GM21367 (cell line): Measurements from ENCODE around the gene VDR.

Experiments used
- ATAC-seq: cut with Tn5 transposase; IDR thresholded peaks from one replicate; pipeline ENCODE4 v1.9.1; 2021; ENCODE audit not compliant: unreplicated experiment

Gene VDR

DNA sequence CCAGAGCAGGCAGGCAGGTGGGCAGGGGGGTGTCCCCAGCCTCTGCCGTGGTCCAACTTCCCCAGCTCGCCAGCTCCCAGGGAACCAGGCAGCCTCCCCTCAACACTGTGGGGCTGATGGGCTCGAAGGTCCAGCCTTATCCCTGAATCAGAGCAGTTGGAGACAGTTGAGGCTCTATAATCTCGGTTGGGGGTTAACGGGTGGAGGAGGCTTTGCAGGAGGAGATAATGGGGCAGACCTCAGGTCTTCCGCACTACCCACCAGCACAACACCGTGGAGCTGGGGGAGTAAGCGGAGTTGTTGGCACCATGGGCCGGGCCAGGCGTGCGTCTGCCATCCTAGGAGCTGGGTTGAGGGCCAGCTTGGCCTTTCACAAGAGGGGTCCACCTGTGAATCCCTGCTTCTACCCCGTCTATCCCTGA lies 71.2 kb downstream of the VDR start:
- ATAC-seq: no peak

DNA sequence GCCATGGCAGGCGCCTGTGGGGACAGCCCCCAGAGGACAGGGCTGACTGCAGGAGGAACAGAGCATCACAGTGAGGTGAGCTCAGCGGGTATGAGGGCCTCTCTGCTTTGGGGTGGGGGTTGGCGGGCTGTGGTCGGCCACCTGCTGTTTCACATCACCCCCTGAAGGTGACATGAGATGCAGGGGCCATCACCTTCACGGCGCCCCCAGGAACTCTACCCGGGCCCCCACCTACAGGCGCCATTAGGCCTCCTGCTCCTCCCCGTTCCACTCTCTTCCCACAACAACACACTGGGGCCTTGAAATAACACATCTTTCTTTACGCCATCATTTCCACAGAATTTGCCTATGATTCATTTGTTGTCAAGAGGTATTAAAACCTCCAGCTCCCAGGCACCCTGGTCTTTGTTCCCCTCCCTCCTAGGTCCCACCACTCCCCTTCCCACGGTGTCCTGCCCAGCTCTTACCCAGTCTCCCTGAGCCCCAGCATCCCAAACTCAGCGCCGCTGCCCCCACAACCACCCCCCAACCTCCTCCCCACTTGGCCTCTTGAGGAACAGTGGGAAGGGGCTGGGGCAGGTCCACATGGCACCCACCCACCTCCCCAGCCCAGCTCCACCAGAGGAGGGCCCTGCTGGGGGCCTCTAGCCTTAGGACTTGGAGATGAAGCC lies 72.4 kb downstream of the VDR start:
- no peak for ATAC-seq

DNA sequence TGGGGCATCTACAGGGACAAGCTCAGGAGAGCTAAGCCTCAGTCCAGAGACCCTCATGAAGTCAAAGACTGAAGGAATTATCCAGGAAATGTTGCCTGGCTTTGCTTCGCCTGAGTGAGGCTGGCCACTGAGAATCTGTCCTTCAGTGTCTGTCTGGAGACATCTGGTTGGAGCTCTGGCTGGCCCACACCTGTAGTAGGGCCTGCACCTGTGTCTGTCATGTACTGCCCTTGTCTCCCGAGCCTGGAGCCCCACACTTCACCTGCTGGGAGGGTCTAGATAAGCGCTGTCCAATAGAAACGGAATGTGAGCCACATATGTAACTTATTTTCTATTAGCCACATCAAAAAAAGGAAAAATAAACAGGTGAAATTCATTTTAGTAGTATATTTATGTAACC lies 75.2 kb downstream of the VDR start:
- no peak for ATAC-seq

DNA sequence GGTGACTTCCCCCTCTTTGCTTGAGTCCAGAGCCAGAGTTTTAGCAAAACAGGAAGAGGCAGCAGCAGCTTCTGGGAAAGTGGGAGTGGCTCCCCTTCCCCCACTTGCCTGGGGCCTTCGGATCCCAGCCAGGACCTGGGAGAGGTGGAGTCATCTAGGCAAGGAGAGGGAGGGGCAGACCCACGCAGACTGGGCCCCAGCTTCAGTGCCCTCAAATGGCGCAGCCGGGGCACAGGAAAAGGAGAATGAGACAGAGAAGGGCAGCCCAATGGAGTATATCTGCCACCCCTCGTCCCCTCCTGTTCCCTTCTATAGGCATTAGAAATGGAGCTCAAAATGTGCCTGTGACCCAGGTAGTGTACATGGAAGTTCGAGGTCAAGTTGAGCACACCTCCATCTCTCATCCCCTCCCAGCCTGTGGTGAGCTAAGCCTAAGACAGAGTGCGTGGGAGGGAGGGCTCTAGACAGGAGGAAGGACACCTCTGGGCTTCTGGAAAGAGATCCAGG lies 75.8 kb downstream of the VDR start:
- ATAC-seq: no peak

DNA sequence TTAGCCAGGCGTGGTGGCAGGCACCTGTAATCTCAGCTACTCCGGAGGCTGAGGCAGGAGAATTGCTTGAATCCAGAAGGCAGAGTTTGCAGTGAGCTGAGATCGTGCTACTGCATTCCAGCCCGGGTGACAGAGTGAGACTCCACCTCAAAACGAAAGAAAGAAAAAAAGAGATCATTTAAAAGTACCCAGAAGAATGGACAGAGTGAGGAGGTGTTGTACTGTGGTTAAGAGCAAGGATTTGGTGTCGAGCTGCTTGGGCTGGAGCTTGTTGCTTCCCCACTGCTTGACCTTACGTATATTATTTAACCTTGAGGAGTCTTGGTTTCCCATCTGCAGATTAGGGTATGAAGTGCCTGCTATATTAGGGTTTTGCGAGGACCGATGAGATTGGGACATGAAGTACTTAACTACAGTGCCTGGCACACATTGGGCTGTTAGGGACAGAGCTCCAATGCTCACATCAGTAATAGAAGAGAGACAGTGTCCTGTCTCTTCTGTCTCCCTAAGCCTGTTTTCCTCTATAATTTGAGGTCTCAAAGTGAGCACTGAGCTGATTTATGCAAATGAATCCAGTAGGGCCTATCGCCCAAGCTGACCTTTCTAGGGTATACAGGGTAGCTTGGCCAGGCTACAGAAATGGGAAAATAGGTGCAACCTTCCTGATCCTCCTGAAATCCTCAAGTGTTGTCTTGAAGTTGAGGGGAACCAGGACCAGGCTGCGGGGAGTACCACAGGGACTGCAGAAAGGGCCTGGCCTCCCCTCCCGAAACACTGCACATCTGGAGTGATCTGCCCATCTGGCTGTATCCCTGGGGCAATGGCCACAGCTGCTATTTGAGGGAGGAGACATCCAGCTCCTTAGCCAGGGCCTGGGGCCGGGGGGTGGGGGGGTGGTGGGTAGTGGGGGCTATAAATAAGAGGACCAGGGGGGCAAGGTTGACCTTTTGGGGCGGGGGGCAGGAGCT lies 76.5 kb downstream of the VDR start:
- ATAC-seq: no peak

DNA sequence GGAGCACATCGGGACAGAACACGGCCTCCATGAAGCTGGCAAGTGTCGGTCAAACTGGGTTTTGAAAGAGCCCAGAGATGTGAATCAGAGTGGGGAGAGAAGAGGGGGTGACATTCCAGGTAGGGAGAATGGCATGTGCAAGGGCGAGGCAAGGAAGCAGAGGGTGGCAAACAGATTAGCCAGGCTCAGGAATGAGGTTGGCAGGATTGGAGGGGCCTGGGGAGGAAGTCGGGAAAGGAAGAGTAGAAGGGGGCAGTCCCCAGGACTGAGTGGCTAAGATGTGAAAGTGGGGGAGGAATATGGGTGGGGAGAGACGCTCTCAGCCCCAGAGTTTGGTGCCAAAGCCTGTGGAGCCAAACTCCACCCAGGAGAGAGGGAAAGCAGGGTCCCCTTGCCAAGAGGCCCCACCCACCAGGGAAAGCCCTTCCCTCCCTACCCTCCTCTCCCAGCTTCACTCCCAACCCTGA lies 79.6 kb downstream of the VDR start:
- ATAC-seq: no peak

DNA sequence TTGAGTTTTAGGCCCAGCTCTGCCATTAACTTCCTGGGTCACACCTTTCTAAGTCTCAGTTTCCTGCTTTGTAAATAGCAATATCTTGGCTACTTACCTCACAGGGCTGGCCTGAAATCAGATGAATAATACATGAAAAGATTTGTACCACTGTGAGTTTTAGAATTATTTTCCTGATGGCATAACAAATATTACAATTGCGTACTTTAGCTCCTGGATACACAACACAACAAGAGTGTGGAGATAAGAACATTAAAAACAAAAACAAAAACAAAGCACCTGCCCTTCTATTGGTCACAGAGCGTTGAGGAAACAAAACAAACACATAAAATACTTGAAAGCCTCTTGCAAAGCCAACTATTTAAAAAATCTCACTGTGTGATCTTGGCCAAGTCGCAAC lies 80.2 kb downstream of the VDR start:
- no peak for ATAC-seq

DNA sequence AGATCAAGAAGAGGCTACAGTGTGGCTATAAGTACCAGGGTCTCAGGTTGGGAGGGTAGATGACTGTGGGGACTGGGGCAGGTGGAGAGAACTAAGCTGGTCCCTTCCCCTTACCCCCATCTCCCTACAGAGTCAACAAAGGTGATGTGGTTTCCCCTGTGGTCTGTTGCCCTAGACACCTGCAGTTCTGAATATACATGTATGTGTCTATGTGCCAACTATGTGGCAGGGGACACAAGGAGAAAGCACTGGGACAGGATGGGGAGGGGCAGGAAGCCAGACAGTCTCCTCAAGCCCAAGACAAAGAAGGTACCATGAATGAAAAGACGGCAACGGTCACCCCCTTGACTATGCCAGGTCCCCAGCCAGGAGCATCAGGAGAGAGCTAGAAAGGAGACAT lies 80.6 kb downstream of the VDR start:
- ATAC-seq: no peak

DNA sequence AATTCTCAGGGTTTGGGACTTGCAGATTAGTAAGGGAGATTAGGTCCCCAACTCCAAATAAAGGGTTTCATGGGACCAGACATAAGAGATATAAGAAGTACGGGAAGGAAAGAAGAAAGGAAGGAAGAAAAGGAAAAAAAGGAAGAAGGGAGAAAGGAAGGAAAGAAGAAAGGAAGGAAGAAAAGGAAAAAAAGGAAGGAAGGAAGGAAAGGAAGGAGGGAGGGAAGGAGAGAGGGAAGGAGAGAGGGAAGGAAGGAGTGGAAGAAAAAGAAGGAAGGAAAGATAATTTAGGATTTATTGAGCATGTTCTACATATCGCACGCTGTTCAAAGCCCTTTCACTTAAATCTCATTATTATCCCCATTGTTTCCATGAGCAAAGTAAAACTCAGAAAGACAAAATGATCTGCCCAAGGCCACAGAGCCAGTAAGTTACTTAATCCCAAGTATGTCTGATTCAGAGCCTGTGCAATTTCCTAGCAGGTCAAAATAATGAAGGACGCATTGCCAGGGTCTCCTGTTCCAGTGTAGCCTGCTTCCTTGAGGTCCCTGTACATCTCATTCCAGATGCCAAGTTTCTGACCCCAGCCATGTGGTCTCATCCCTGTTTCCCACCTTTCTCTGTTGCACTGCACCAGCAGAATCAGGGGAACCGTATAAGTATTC lies 81.2 kb downstream of the VDR start:
- no peak for ATAC-seq

DNA sequence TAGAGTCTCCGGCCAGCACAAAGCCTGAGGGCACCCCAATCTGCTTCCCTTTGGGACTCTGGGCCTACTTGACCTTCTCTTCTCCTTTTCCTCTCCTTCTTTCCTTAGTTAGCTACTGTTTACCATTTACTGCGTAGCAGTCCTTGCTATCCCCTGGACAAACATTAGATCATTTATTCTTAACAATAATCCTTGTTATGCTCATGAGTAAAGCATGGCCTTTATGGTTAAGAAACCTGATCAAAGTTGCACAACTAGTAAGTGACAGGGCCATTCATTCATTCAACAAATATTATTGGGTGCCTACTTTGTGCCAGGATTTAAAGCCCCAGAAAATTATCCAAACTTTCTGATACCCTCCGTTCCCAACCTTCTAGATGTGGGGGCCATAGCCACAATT lies 81.9 kb downstream of the VDR start:
- no peak for ATAC-seq

DNA sequence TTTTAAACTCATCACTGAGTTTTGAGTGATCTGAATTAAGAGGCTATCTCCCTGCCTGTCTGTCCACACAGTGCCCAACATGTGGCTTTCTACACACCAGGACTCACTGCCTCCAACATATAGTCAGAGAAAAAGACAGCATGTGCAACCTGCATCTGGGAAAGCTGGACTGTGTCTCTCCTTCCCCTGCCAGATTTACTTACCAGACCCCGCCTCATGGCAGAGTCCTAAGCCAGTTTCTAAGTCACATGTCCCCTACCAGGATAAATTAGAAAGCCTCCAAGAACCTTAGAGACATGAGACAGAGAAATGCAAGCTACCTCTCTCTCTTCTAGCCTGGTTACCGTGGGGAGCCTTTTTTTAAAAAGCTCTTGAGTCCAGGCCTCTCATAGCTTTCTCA lies 82.4 kb downstream of the VDR start:
- no peak for ATAC-seq

DNA sequence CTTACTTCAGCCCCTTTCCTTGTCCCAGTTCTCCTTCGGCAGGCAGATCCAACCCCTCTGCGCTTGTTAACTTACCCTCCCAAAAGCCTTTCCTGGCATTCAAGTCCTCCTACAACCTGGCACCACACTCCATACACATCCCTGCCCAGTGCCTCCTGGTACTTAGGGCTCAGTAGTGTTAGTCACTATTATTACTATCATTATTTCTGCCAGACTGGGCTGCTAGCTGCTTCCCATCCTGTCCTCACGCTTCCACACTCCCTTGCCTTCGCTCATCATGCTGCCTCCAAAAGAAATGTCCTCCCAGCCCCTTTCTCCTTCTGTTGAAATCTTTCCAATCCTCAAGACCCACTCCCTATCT lies 83.5 kb downstream of the VDR start:
- ATAC-seq: no peak

DNA sequence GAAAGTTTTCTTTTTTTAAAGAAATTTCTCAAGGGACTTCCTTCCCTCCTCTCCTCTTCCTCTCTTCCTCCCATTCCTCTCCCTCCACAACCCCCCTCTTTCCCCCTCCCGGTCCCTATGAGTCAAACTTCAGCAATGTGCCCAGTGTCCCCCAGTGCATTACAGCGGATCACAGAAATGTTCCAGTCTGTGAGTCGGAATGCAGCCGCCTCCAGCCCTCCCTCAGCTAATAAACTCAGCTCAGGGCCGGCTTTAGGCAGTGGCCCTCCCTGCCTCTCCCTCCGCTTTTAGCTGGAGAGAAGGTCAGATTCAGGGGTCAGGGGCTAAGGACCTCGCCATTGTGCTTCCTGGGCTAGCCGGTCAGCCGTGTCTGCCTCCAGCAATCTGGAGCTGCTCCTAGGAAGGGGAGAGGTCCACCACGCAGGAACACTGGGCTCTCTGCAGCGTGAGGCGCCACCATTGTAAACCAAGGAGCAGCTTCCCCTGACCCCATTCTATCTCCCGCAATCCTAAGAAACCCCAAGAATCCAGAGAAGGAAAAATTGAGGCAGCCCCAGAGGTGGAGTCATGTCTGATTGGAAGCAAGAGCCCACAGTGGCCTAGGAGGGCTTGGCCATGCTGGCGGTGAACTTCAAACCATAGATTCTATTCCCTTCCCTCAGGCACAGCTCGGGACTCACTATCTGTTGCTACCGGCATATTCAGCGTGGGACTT lies 84.0 kb downstream of the VDR start:
- ATAC-seq: no peak

DNA sequence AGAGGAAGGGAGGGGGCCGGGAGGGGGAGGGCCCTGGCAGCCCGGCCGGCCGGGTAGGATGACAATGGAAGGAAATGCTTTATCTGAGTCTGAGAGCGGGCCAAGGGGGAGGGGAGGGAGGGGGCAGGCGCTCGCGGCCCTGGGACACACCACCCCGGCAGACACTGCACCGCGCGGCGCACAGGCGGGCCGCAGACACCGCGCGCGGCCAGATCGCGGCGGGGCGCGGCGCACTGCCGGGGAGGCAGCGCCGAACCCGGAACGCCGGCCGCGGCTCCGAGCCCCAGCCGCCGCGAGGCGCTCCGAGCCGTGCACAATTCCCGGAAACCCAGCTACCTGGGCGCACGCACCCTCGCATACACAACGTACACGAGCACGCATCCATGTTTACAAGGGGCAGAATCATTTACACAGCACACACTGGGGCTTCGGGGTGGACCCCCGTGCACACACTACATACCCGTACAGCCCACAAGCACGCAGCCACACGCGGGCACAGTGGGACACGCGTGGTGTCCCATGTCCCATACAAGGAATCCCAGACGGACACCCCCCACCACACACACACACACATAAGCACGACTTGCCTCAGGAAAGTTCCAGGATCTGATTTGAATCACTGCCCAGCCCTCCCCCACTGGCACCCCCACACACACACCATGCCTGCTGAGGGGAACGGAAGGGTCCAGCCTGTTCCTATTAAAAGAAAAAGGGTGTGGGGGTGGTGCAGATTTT lies 84.7 kb downstream of the VDR start, which contains the start of gene HDAC7:
TSS of gene HDAC7 (minus strand) at position 8 of the 735 bp plus-strand sequence. CDS start 118 bp downstream, outside the sequence.
- ATAC-seq: no peak

DNA sequence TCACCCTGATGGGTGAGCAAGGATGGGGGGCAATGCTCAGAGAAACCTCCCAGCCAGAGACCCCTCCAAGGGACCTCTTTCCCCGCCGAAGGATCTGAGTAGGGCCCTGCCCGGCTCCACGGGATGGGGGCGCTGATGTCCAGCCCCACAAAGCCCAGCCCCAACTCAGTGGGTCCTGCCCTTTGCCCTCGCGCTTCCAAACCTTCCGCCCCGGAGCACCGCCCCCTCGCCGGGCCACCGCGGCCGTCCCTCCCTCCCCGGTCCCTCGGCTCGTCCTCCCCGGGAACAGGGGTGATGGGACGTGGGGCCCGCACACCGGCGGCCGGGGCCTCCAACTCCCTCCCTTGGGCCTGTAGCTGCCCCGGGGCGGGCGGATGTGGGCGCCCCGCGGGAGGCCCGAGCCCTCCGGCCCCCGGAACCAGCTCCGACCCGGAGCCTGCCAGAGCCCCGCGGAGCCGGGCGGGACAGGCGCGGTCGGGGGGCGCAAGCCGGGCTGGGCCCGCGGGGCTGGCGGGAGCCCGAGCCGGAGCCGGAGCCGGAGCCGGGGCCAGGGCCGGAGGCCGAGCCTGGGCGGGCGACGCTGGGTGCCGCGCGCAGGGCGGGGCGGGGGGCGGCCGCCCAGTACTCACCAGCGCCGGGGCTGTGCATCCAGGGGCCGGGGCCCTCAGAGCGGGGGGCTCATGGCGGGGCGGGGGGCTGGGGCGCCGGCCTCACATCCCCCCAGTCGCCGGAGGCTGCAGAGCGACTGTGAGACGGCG lies 85.5 kb downstream of the VDR start:
- ATAC-seq: no peak

DNA sequence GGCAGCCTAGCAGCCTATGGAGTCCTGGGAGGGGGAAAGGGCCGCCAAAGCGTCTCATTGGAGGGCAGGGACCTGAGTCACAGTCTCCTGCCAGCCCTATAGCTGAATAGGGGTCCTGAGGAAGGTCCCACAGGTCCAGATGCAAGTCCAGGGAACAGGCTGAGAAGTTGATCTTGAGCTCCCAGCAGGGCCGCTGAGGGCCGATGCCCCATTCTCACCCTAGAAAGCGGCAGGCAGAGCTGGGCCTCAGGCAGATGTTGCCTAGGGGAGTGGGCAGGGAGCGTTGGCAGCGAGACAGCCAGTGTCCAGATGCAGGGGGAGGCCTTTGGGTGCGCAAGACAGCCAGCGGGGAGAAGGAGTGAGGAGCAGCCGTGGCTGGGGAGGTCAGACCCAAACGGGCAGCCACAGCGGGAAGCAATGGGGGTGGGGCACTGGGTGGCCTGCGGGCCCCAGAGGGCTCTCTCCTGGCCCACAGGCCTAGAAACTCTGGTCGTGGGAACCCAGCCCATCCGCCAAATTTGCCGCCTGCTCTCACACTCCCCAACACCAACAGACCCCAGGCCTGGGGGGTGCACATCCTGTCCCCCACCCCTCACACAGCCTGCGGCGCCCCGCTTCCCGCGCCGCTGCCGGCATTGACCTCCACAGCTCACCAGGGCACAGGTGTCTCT lies 86.2 kb downstream of the VDR start:
- no peak for ATAC-seq

DNA sequence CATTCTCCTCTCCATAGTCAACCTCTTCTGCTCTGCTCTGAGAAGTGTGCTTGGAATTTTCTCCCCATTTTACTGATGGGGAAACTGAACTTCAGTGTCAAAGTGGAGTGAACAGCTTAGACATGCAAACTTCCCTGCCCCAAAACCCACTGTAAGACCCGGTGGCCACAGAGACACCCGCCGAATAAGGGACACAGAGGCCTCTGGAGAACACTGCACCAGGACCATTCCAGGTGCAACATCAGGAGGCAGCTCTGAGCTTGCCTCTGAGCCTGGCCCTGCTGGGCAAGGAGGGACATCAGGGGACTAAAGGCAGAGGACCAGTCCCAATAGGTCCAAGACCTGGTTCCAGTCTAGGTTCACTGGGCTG lies 86.8 kb downstream of the VDR start:
- no peak for ATAC-seq

DNA sequence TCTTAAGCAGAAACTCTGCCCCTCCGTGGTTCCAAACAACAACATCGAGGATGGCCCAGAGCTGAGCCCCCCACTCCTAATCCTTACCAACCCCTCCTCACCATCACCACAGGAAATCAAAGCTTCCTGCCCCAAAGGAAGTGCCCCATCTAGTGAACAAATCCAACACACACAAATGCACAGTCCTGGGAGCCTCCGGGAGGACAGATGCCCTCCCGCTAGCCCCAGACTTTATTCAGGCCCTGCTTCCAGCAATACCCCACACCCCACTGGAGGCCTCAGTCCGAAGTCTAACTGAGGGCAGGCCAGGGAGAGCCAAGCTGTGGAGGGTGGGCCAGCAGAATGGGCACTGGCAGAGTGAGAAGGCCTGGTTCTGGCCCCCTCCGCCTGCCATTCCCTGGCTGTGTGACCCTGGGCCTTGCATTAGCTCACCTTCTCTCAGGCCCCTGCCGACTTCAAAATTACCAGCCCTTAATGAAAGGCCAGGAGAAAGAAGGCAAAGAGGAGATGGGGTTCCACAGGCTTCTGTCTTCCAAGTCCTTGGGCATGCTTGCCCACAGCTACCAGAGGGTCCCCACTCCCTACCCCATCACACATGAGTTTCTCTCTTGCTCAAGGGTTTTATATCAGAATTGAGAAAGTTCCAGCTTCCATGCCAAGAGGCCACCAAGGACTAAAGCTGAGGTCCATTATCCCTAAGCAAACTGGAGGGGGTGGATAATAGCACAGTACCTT lies 87.4 kb downstream of the VDR start:
- no peak for ATAC-seq
